HCEC 1CT (cell line): ENCODE results near the gene ADAMTS5.

Experiments used
- DNase-seq: peaks from one replicate; pipeline ENCODE4 v3.0.0-alpha.2; 2017

Gene ADAMTS5

GRCh38 chr21:26946744-26947446 is 20.0 kb downstream of the ADAMTS5 start:
- DNase-seq: no peak

- no peak for DNase-seq
Observed at GRCh38 chr21:26945916-26946675, 20.8 kb downstream of the ADAMTS5 start.

- no peak for DNase-seq
Observed at GRCh38 chr21:26943921-26944320, 23.0 kb downstream of the ADAMTS5 start.

- DNase-seq: peak; percentile 36
Observed at GRCh38 chr21:26941421-26941820, 25.5 kb downstream of the ADAMTS5 start.

- no peak for DNase-seq
Observed at GRCh38 chr21:26939601-26940111, 27.2 kb downstream of the ADAMTS5 start.

- DNase-seq: no peak
Observed at GRCh38 chr21:26936641-26937040, 30.2 kb downstream of the ADAMTS5 start.

GRCh38 chr21:26935977-26936376 is 30.9 kb downstream of the ADAMTS5 start:
- DNase-seq: no peak

- DNase-seq: no peak
Observed at GRCh38 chr21:26934383-26934782, 32.5 kb downstream of the ADAMTS5 start.

GRCh38 chr21:26933448-26933847 is 33.4 kb downstream of the ADAMTS5 start:
- DNase-seq: no peak

GRCh38 chr21:26925636-26926035 is 41.3 kb downstream of the ADAMTS5 start:
- no peak for DNase-seq

GRCh38 chr21:26925122-26925521 is 41.8 kb downstream of the ADAMTS5 start:
- no peak for DNase-seq

GRCh38 chr21:26923986-26924385 is 42.9 kb downstream of the ADAMTS5 start:
- DNase-seq: no peak

GRCh38 chr21:26920055-26920454 is 46.8 kb downstream of the ADAMTS5 start:
- DNase-seq: peak; percentile 12

GRCh38 chr21:26918323-26919079 is 48.4 kb downstream of the ADAMTS5 start:
- DNase-seq: peak; percentile 87

GRCh38 chr21:26916799-26917198 is 50.1 kb downstream of the ADAMTS5 start:
- DNase-seq: no peak

- DNase-seq: no peak
Observed at GRCh38 chr21:26914557-26914956, 52.3 kb downstream of the ADAMTS5 start.

- no peak for DNase-seq
Observed at GRCh38 chr21:26912466-26912865, 54.4 kb downstream of the ADAMTS5 start.

GRCh38 chr21:26909972-26910371 is 56.9 kb downstream of the ADAMTS5 start:
- peak; percentile 4 for DNase-seq

GRCh38 chr21:26900980-26901379 is 65.9 kb downstream of the ADAMTS5 start:
- no peak for DNase-seq

- DNase-seq: no peak
Observed at GRCh38 chr21:26892151-26892550, 74.7 kb downstream of the ADAMTS5 start.

- DNase-seq: no peak
Observed at GRCh38 chr21:26888931-26889330, 78.0 kb downstream of the ADAMTS5 start.

- DNase-seq: no peak
Observed at GRCh38 chr21:26888256-26888655, 78.6 kb downstream of the ADAMTS5 start.

GRCh38 chr21:26887251-26887650 is 79.6 kb downstream of the ADAMTS5 start:
- no peak for DNase-seq
